Fibroblast of the conjunctiva (primary cell): Measurements from ENCODE around the gene PSG7.
"Not testable (repeated sequence)": the region's sequence is repeated elsewhere in the genome, so short reads cannot be mapped to it uniquely, and the experiment has no call there.

Source experiments
- DNase-seq: peaks from one replicate; pipeline ENCODE4 v3.0.0-alpha.2; 2010; ENCODE audit warnings: low read depth

The PSG7 gene

DNA sequence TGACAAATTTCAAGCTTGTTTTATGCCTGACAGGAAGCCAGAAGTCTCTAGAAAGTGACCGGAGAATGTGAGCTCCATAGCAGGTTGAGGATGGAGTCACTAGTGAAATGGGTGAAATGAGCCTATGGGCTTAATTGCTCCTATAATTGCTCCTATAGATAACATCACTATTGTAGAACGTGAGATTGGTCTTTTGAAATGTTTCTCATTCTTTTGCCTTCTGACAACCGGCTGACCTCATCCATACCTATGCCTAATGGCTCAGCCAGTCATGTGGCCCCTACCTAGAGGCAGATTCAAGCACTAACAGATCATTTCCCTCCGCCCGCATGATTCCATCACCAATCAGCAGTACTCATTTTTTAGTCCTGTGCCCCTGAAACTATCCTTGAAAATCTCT lies 23.5 kb downstream of the PSG7 start:
- not testable (repeated sequence) for DNase-seq

DNA sequence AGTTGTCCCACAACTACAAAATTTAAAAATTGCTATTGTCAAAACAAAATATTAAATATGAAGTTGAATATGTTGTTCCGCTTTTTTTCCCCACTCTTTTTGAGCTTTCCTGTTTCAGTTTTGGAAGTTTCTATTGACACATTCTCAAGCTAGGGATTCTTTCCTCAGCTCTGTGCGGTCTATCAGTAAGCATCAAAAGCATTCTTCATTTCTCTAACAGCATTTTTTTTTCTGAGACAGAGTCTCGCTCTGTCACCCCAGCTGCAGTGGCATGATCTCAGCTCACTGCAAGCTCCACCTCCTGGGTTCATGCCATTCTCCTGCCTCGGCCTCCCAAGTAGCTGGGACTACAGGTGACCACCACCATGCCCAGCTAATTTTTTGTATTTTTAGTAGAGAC lies 24.1 kb downstream of the PSG7 start:
- DNase-seq, result not testable (repeated sequence)

DNA sequence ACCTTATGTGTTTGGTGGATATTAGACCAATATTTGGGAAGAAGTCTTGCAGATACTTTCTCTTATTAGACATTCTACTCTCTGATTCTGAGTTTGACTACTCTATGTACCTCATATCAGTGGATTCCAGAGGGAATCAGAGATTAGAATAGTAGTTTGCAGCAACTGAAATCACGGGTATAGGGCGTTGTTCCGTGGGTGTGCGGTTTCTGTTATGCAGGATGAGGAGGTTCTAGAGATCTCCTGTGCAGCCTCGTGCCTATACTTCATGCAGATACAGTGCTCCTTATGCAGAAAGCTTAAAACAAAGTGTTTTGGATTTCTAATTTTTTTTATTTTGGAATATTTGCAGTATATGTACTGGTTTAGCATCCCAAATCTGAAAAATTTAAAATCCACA lies 25.3 kb downstream of the PSG7 start:
- DNase-seq, result not testable (repeated sequence)

DNA sequence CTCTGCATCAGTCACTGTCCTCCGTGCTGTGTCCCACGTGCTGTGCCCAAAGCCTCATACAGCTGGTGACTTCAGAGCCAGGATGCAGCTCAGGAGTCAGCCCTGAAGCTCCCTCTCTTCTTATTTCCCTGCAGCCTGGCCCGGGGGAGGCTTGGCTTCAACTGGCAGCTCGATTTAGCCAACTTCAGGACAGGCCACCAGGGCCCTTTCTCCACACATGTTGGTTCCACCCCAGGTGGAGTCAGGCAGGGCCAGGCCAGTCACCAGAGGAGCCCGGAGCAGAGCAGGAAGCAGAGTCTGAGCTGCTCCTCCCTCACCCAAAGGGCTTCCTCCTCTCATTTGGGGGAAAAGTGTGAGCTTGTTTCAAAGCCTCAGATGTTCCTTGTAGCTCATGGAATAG lies 30.8 kb downstream of the PSG7 start:
- DNase-seq, result not testable (repeated sequence)

DNA sequence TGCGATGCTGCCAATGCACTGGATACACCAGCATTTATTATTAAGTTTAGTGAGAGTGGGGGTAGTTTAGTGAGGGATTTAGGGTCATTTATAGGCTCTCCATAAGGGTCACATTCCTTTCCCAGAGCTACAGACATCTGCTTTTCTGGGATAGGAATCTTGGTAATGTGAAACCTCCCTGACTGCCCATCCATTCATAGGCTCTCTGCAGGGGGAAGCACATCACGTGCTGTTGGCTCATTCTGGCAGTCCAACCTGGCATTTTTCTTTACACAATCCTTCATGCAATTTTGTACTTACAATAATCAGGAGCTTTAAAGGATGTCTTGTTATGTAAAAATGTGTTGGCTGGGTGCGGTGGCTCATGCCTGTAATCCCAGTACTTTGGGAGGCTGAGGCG lies 36.4 kb downstream of the PSG7 start:
- DNase-seq, result not testable (repeated sequence)

DNA sequence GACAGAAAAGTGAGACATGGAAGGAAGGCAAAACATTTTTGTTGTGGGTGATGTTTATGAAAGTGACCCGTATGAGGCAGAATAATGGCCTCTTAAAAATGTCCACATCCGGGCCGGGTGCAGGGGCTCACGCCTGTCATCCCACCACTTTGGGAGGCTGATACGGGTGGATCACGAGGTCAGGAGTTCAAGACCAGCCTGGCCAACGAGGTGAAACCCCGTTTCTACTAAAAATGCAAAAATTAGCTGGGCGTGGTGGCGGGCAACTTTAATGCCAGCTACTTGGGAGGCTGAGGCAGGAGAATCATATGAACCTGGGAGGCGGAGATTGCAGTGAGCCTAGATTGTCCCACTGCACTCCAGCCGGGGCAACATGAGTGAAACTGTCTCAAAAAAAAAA lies 37.3 kb downstream of the PSG7 start:
- not testable (repeated sequence) for DNase-seq

DNA sequence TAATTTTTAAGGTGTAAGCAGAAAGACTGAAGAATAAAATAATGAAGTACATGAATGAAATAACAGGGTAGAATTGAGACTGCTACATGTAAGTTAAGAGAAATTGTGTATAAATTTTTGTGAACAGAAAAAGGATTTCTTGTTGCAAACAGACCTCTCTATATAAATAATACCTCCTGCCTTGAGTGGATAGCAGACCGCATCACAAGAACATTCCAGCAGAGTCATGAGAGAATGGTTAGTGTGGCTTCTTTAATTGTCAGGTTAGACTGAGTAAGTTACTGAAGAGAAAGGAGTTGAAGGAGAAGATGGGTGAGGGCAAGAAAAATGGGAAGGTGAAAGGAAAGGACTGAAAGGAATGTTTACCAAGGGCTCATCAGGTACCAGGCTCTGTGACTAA lies 37.9 kb downstream of the PSG7 start:
- not testable (repeated sequence) for DNase-seq

DNA sequence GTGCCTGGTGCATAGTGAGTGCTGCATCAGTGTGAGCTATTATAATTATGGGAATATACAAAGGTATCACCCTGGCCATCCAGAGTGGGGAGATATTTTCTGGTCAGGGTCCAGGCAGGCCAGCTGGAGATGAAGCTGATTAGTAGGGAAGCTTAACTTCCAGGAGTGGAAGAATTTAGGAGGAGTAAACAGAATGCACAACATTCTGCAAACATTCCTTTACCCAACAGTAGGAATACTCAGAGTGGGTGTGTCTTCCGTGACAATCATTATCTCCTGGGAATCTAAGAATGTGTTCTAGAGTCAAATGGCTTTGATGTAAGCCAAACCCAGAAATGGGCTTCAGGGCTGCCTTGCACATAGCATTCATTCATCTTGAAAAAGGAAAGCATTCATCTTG lies 38.4 kb downstream of the PSG7 start:
- not testable (repeated sequence) for DNase-seq

DNA sequence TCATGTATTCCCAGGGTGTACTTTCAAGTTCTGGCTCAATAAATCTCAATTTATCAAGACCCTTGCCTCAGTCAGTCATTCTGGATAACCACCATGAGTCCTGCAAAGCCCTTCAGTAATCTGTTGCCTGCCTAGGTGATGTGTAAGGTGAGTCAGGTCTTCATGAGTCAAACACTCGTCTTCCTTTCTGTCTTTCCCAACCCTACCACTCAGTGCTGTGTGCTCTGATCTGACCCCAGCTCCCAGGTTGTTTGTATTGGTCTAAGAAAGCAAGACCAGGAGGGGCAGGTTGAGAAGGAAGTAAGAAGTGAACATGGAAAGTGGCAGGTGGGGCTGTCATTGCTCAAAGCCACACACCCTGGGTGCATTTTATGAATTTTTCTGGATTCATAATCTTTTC lies 39.3 kb downstream of the PSG7 start:
- not testable (repeated sequence) for DNase-seq

DNA sequence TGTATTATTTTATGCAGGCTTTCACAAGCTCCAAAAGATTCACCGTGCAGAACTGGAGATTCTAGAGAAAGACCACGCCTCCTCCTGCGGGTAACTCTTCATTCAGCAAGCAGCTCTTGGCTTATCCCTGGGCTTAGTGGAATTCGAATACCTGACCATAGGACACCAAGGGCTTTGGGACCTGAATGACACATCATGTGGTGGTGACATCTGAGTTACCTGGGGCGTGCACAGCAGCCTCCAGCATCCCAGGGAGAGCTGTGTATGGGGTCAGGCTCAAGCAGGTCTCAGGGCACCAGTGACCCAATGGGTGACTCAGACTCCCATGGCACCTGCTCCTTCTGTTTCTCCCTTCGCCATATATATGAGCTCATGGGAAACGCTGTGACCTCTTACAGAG lies 46.6 kb downstream of the PSG7 start:
- not testable (repeated sequence) for DNase-seq

DNA sequence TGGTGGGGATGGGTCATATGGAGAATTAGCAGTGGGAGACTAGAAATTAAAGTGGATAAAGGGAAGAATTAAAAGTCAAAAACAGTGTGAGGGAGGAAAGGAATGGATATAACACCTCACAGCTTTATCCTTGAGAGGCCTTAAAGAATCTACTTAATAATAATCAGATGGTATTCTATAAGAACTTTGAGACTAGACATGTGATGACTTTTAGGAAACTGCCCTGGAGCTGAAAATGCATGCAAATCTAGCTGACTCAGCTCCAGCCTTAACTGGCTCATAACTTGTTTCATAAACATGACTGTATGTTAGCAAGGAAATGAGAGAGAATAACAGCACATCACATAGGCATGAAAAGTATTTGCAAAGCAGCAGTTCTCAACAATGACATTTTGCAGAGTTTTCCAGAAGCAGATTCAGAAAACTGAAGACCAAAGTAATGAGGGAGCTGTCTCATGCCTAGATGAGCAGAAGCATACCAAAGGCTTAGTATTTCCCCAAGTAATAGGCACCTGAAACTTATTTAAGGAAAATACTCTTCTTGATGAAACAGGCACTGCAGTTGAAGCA lies 49.0 kb downstream of the PSG7 start:
- DNase-seq, result not testable (repeated sequence)

DNA sequence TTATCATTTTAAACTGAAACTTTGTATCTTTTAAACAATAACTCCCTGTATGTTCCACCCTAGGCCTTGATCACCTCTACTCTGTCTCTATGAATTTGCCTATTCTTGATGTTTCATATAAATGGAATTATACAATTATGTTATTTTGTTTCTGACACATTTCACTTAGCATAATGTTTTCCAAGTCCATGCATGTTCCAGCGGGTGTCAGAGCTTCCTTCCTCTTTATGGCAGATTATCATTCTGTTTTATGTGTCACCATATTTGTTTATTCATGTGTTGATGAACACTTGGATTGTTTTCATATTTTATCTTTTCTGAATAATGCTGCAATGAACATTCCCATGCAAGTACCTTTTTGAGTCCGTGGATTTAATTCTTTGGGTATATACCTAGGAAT lies 54.3 kb downstream of the PSG7 start:
- DNase-seq, result not testable (repeated sequence)

DNA sequence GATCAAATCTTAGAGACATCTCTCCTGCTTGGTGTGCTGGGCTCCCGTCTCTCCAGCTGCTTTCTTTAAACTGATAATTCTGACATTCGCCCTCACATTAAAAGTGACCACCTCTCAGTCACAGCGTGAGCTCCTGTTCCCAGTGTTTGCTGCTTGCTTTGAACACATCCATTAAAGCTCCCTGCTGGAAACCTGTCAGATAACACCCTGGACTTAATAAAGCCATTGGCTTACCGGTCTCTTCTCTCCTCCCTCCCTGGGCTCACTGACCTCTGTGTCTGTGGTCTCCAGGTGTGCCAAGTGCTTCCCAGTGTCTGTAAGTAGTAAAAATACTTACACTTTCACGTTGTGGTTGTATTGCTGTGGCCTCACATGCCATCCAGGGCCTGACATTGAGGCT lies 55.0 kb downstream of the PSG7 start:
- DNase-seq, result not testable (repeated sequence)

DNA sequence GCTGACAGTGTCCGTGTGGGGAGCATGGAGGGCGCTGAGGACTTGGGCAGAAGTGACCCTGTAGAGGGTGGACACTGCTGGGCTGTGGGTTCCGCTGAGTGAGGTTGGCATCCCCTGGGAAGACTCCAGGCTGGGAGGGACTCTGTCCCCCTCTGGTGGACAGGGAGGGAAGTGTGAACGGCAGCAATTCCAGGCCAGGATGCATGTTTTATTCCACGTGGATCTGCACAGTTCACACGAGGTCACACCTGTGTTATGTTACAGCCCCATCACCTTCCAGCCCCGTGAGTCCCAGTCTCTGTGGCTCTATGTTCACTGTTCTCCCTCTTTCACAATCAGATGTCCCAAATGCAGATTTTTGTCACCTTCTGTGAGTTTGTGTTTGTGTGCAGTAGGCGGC lies 55.7 kb downstream of the PSG7 start:
- DNase-seq, result not testable (repeated sequence)

DNA sequence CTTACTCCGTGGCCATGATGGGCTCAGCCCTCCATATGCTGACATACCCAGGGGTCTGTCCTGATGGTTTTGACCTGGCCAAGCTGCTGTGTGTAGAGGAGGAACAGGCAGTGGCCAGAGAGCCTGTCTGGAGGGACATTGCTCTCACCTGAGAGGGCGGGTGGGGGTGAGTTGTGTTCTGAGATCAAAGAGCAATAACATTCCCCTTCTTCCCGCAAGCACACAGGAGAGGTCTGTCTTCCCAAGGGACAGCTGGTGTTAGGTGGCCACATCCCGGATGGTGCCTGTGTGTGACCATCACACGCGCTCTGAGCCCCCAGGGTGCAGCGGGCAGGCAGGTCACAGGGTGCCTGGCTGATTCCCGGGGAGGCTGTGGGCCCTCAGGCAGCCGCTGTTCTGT lies 56.4 kb downstream of the PSG7 start:
- not testable (repeated sequence) for DNase-seq

DNA sequence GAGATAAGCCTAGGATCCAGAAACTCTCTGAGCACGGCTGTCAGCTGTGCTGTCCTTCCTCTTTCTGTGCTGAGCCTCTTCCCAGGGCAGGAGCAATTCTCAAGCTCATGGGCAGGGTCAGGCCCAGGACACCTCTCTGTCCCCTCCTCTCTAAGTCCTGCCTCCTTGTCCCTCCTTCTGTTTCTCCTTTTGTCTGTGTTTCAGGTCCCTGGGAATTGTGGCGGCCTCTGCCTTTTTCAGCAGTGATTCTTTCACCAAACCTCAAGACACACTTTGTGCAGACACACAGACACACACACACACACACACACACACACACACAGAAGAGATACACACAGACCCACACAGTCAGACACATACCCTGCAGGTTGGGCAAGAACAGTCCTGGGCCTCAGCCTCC lies 57.4 kb downstream of the PSG7 start, which contains the start of gene PSG1:
Gene PSG1, minus strand, starts transcription at position 101 of the 400 bp plus-strand sequence. CDS start 132 bp downstream, outside the sequence.
- DNase-seq, result no peak

DNA sequence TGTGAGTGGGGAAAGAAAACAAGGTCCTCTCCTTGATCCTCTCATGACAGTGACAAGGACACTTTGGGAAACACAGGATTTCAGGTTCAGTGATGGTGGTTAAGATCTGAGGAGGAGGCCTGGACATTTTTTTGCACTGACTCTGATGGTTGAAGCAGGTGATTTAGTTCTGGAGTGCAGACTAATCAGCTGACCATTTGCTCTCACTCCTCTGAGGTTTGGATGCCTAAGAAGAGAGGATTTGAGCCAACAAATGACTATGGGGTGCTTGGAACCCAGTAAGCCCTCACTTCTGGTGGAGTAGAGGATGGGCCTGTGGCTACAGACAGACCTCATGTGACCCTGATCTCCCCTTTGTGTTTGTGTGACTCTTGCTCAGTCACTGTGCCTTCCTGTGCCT lies 60.4 kb downstream of the PSG7 start:
- DNase-seq, result not testable (repeated sequence)

DNA sequence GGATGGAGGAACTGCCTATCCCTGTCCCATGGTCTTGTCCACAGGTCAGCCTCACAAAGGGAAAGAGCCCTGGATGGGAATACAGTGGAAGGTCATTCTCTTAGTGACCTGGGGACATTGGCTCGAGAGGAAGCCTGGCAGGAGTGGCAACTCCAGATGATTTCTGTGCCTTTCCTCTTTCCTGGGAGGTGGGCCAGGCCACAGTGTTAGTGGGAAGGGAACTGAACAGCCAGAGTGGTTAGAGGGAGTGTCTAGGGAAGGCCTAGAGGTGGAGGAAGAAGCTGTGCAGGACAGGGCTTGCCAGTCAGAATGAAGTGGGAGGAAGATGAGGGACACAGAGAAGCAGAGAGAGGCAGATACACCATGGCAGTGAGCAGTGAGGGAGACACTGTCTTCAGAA lies 61.1 kb downstream of the PSG7 start:
- not testable (repeated sequence) for DNase-seq

DNA sequence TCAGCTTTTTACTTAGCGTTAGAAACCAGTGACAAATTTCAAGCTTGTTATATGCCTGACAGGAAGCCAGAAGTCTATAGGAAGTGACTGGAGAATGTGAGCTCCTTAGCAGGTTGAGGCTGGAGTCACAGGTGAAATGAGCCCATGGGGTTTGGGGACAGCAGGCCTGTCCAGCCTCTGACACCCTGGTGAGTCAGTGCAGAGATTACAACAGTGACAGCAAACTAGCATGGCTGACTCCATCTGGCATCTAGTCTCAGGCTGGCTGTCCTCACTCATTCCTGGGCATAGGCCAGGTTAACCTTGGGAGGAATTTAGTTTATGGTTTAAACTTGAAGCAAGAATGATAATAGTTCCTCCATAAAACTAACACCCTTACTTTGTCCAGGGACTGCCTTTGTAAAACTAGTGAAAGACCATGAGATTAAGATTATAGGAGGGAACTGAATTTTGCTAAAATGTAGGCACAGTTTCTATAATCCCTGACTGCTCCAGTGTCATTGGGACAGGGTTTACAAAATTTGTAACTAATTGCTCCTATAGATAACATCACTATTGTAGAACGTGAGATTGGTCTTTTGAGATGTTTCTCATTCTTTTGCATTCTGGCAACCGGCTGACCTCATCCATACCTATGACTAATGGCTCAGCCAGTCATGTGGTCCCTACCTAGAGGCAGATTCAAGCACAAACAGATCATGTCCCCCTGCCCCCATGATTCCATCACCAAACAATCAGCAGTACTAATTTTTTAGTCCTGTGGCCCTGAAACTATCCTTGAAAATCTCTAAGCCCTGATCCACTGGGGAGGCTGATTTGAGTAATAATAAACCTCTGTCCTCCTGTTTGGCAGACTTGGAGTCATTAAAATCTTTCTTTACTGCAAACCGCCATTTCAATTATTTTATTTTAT lies 61.9 kb downstream of the PSG7 start:
- peak; percentile 13 for DNase-seq

DNA sequence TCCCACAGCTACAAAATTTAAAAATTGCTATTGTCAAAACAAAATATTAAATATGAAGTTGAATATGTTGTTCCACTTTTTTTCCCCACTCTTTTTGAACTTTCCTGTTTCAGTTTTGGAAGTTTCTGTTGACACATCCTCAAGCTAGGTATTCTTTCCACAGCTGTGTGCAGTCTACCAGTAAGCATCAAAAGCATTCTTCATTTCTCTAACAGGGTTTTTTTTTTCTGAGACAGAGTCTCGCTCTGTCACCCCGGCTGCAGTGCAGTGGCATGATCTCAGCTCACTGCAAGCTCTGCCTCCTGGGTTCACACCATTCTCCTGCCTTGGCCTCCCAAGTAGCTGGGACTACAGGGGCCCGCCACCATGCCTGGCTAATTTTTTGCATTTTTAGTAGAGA lies 62.9 kb downstream of the PSG7 start:
- not testable (repeated sequence) for DNase-seq
